BLaER1 (cell line): ENCODE data around the gene ACYP2.
"Not testable (repeated sequence)": the region's sequence is repeated elsewhere in the genome, so short reads cannot be mapped to it uniquely, and the experiment has no call there.

Source experiments
- H3K27ac ChIP-seq: shearing (Covaris generic); formaldehyde crosslinking; 2 replicates; pipeline ENCODE4 v1.8.1; 2022
- H3K27me3 ChIP-seq: shearing (Covaris generic); formaldehyde crosslinking; 2 replicates; pipeline ENCODE4 v1.8.1; 2022
- H3K36me3 ChIP-seq: shearing (Covaris generic); formaldehyde crosslinking; 2 replicates; pipeline ENCODE4 v1.8.1; 2022
- H3K4me1 ChIP-seq: shearing (Covaris generic); formaldehyde crosslinking; 2 replicates; pipeline ENCODE4 v1.8.1; 2022
- H3K4me2 ChIP-seq: shearing (Covaris generic); formaldehyde crosslinking; 2 replicates; pipeline ENCODE4 v1.8.1; 2022
- H3K4me3 ChIP-seq: shearing (Covaris generic); formaldehyde crosslinking; 2 replicates; pipeline ENCODE4 v1.8.1; 2022
- H3K9ac ChIP-seq: shearing (Covaris generic); formaldehyde crosslinking; 2 replicates; pipeline ENCODE4 v1.8.1; 2022
- H3K9me3 ChIP-seq: shearing (Covaris generic); formaldehyde crosslinking; 2 replicates; pipeline ENCODE4 v1.8.1; 2022
- H4K20me1 ChIP-seq: shearing (Covaris generic); formaldehyde crosslinking; 2 replicates; pipeline ENCODE4 v1.8.1; 2022
- Cebpa-rat ChIP-seq: shearing (Covaris generic); IDR thresholded peaks from 2 replicates; pipeline ENCODE4 v1.8.1; 2022

The ACYP2 gene

DNA sequence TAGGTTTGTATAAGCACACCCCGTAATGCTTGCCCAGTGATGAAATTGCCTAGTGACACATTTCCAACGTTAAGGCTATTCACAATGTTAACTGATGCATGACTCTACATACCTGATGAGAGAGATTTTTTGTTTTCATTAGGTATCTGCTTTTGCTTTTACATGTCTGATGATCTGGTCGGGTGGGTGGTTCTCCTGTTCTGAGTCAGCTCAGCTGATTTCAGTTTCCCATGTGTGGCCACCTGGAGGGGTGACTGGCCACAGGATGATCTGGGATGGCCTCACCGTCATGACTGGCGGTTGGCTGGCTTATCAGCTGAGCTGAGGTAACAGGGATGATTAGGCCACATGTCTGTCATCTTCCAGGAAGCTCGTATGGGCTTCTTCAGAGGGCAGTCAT is 33.8 kb upstream of the ACYP2 start:
- Histone ChIP-seq H3K4me1 (no peaks in the 10 kb centered on the region), H3K36me3 (no peaks in the 10 kb centered on the region), H3K27me3 (no peaks in the 10 kb centered on the region), H4K20me1 (no peaks in the 10 kb centered on the region), H3K4me2 (no peak overlapping the region), H3K27ac (no peak overlapping the region), H3K9me3 (no peaks in the 10 kb centered on the region), H3K4me3 (no peak overlapping the region), H3K9ac (no peak overlapping the region)
- TF ChIP-seq Cebpa-rat: no peak

DNA sequence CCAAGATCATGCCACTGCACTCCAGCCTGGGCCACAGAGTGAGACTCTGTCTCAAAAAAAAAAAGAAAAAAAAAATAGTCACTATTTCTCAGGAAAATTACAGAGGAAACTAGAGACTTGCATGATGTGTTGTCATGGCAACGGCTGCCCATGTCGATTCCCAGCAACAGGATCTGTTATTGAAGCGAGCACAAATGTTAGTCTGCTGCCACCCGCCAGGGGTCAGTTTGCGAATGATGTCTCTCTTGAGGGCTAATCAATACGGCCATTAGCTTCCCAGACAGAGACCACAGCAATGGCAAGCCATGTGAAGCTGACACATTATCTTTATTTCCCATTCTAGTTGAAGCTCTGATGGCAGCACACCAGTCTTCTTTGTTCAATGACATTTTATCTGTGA is 32.4 kb upstream of the ACYP2 start:
- TF ChIP-seq Cebpa-rat: no peak
- no peak overlapping the region for H3K9ac ChIP-seq

DNA sequence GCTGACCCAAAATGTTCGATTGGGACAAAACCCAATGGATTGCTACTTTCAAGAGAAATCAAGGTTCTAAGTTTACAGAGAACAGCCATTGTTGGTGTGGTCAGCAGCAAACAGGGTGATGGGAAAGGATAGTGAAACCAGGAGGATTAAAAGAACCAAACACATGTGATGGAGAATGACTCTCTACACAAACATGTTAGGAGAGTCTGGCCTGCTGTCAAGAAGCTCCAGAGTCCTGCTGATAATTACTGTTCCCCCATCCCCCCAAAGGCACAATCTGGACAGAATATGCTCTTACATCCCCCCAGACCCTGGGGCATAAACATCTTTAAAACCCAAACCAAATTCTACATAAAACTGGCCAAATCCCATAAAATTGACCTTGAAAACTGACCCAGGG is 32.0 kb upstream of the ACYP2 start:
- Histone ChIP-seq H3K4me2 (no peak overlapping the region), H3K27ac (no peak overlapping the region)

More for the DNA sequence above, 32.4 kb upstream of the ACYP2 start:
- no peak overlapping the region for H3K4me3 ChIP-seq
- H4K20me1 ChIP-seq: no peaks in the 10 kb centered on the region
- no peaks in the 10 kb centered on the region for H3K36me3 ChIP-seq
- H3K4me2 ChIP-seq: no peak overlapping the region
- H3K27me3 ChIP-seq: no peaks in the 10 kb centered on the region
- no peak overlapping the region for H3K27ac ChIP-seq
- no peaks in the 10 kb centered on the region for H3K9me3 ChIP-seq
- no peaks in the 10 kb centered on the region for H3K4me1 ChIP-seq

DNA sequence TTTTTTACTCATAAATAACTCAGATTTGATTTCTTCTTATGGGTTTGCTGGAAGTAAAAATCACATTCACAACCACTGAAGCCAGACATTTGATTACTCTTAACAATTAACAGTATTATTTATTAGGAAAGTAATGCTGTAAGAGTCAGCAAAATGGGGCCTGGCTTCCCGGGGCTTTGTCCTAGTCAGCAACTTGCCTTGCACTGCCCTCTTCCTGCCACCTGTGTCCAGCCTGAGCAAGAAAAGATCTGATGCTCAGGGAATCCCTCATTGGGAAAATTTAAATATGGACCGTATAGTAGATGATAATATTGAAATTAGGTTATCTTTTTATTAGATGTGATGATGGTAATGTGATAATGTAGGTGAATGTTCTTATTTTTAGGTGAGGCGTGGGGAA is 30.8 kb upstream of the ACYP2 start:
- Histone ChIP-seq H3K27ac (no peak overlapping the region), H3K4me2 (no peak overlapping the region), H4K20me1 (no peaks in the 10 kb centered on the region), H3K27me3 (no peaks in the 10 kb centered on the region), H3K4me3 (no peak overlapping the region), H3K36me3 (no peaks in the 10 kb centered on the region), H3K9me3 (no peaks in the 10 kb centered on the region), H3K9ac (no peak overlapping the region), H3K4me1 (no peaks in the 10 kb centered on the region)
- no peak for TF ChIP-seq Cebpa-rat

More for the DNA sequence above, 32.0 kb upstream of the ACYP2 start:
- Histone ChIP-seq H3K9me3 (no peaks in the 10 kb centered on the region), H3K36me3 (no peaks in the 10 kb centered on the region), H3K27me3 (no peaks in the 10 kb centered on the region), H3K4me3 (no peak overlapping the region), H3K4me1 (no peaks in the 10 kb centered on the region), H4K20me1 (no peaks in the 10 kb centered on the region), H3K9ac (no peak overlapping the region)
- no peak for TF ChIP-seq Cebpa-rat

DNA sequence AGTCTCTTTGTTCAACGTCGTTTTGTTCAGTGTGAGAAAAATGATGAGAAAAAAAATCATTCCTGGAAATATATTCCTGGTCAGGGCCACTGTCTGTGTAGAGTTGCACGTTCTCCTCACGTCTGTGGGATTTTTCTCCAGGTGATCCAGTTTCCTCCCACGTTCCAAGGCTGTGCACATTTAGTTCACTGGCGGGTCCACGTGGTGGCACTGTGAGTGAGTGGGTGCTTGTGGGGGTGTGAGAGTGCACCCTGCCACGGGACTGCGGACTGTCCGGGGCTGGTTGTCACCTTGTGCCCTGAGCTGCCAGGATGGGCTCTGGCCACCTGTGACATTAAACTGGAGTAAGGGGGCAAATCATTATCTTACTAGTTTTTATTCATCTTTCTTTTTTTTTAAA is 30.3 kb upstream of the ACYP2 start:
- Histone ChIP-seq H3K4me1 (no peaks in the 10 kb centered on the region), H3K9me3 (no peaks in the 10 kb centered on the region), H3K4me3 (no peak overlapping the region), H3K9ac (no peak overlapping the region), H3K27ac (no peak overlapping the region), H3K36me3 (no peaks in the 10 kb centered on the region), H4K20me1 (no peaks in the 10 kb centered on the region), H3K4me2 (no peak overlapping the region), H3K27me3 (no peaks in the 10 kb centered on the region)
- TF ChIP-seq Cebpa-rat: no peak

DNA sequence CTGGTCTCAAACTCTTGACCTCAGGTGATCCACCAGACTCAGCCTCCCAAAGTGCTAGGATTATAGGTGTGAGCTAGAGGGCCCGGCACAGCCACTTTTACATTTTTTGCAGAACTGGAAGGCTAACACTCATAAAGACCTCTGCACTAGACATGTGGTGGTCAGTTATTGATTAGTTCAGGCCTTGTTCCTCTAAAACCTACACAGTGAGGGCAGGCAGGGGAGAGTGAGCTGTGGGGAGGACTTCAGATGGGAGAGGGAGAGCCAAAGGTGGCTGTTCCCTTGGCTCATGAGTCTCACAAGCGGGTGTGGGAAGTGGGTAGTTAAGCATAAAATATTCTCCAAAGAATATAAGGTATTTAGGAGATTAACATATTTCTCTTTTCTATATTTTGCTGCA is 29.3 kb upstream of the ACYP2 start:
- Histone ChIP-seq H3K27me3 (no peaks in the 10 kb centered on the region), H3K9me3 (no peaks in the 10 kb centered on the region), H3K36me3 (no peaks in the 10 kb centered on the region), H3K27ac (no peak overlapping the region), H3K9ac (no peak overlapping the region), H3K4me3 (no peak overlapping the region), H4K20me1 (no peaks in the 10 kb centered on the region), H3K4me2 (no peak overlapping the region), H3K4me1 (no peaks in the 10 kb centered on the region)
- TF ChIP-seq Cebpa-rat: no peak

DNA sequence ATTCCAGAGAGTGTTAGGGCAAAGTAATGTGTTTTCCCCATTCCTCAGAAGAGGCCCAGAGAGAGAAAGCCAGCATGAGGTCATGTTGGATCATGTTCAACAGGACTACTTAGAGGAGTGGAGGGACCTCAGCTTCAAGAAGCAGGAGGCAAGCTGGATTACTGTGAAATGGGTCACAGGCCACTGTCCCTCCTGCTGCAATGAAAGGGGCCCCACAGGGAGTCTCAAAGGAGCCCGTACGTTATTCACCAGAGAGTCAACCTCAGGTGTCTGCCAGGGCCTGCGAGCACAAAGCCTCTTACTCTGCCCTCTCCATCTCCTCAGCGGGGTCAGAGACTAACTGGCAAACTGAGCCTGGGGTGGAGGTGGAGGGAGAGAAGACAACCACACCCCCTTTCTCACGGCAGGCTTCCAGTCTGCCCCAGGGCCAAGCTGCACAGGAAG is 27.2 kb upstream of the ACYP2 start:
- TF ChIP-seq Cebpa-rat: no peak
- no peak overlapping the region for H3K4me2 ChIP-seq
- H3K9ac ChIP-seq: no peak overlapping the region
- no peaks in the 10 kb centered on the region for H3K36me3 ChIP-seq
- H3K4me3 ChIP-seq: no peak overlapping the region
- H3K27ac ChIP-seq: no peak overlapping the region
- H3K27me3 ChIP-seq: no peaks in the 10 kb centered on the region
- H4K20me1 ChIP-seq: no peaks in the 10 kb centered on the region
- no peaks in the 10 kb centered on the region for H3K4me1 ChIP-seq
- no peaks in the 10 kb centered on the region for H3K9me3 ChIP-seq

DNA sequence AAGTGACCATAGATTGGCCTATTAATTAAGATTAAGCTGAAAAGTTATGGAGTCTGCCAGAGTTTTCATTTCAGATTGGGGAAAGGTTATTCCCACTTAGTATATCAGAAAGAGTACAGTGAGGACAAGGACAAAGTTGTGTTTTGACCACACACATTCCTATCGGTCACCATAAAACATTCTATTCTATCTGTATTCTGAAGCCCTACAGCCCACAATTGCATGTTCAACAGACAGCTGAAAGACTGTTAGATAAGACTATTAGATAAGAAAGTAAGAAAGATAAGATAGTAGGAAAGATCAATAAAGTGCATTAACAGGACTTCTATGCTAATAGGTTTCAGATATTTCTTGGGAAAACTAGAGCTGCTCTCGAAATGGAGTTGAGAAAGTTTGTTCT is 26.7 kb upstream of the ACYP2 start:
- no peak overlapping the region for H3K4me2 ChIP-seq
- no peaks in the 10 kb centered on the region for H3K4me1 ChIP-seq
- no peak overlapping the region for H3K9ac ChIP-seq
- H3K36me3 ChIP-seq: no peaks in the 10 kb centered on the region
- no peaks in the 10 kb centered on the region for H3K27me3 ChIP-seq
- H3K27ac ChIP-seq: no peak overlapping the region
- no peaks in the 10 kb centered on the region for H4K20me1 ChIP-seq
- no peak overlapping the region for H3K4me3 ChIP-seq
- TF ChIP-seq Cebpa-rat: no peak
- no peaks in the 10 kb centered on the region for H3K9me3 ChIP-seq

DNA sequence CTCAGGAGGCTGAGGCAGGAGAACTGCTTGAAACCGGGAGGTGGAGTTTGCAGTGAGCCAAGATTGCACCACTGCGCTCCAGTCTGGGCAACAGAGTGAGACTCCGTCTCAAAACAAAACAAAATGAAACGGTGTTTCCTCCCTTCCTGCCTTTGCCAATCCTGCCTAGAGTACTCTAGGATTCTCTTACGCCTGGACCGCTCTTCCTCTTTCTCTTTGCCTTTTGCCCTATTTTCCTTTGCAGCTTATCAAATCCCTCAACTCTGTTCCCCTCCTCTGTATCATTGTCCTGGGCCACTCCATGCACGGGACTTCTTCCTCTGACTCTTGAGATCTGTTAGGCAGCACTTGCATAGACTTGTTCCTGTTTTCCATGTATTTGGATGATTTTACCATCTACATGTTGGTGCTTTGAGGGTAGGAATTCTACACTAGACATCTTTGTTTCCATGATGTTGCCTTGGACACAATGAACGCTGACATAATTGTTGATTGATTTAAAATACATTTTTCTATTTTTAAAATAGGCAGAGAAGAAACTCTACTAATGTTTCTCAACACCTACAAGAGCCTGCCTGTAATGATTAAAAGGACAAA is 24.8 kb upstream of the ACYP2 start:
- TF ChIP-seq Cebpa-rat: no peak
- Histone ChIP-seq H3K4me3 (no peak overlapping the region), H3K4me2 (no peak overlapping the region), H3K9ac (no peak overlapping the region), H3K9me3 (peaks cover 6% of the 10 kb centered on the region; the same call in 1 of the 2 replicates), H3K27ac (no peak overlapping the region), H3K27me3 (no peaks in the 10 kb centered on the region), H4K20me1 (no peaks in the 10 kb centered on the region), H3K4me1 (no peaks in the 10 kb centered on the region), H3K36me3 (no peaks in the 10 kb centered on the region)

DNA sequence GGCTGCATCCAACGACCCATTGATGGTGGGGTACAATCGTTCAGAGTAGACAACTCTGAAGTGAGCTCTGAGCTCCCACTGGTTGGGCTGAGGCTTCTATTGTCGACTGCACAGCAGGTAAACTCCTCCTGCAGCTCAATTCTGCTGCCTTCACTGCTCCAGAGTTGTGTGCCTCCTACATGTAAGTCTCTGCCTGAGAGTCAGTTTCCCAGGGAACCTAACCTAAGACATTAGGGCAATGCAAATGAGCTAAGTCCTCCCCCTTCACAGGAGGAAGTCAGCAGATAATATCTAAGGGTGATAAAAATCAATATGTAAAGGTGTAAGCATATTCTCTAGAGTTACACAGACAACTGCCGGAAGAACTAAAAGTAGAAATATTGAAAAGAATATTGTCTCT is 22.5 kb upstream of the ACYP2 start:
- Histone ChIP-seq H3K27me3 (no peaks in the 10 kb centered on the region), H3K9ac (no peak overlapping the region), H3K4me2 (no peak overlapping the region), H3K4me1 (peaks cover 14% of the 10 kb centered on the region), H3K9me3 (peaks cover 13% of the 10 kb centered on the region; the same call in 1 of the 2 replicates), H3K4me3 (no peak overlapping the region), H4K20me1 (no peaks in the 10 kb centered on the region), H3K36me3 (no peaks in the 10 kb centered on the region), H3K27ac (no peak overlapping the region)
- TF ChIP-seq Cebpa-rat: no peak

DNA sequence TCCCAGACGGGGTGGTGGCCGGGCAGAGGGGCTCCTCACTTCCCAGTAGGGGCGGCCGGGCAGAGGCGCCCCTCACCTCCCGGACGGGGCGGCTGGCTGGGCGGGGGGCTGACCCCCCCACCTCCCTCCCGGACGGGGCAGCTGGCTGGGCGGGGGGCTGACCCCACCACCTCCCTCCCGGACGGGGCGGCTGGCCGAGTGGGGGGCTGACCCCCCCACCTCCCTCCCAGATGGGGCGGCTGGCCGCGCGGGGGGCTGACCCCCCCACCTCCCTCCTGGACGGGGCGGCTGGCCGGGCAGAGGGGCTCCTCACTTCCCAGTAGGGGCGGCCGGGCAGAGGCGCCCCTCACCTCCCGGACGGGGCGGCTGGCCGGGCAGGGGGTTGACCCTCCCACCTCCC is 20.0 kb upstream of the ACYP2 start:
- not testable (repeated sequence) for H3K4me2 ChIP-seq, H4K20me1 ChIP-seq, H3K27ac ChIP-seq, H3K27me3 ChIP-seq, H3K36me3 ChIP-seq, H3K9ac ChIP-seq, H3K4me3 ChIP-seq
- Histone ChIP-seq H3K9me3 (peaks cover 13% of the 10 kb centered on the region; the same call in 1 of the 2 replicates), H3K4me1 (peaks cover 38% of the 10 kb centered on the region)

DNA sequence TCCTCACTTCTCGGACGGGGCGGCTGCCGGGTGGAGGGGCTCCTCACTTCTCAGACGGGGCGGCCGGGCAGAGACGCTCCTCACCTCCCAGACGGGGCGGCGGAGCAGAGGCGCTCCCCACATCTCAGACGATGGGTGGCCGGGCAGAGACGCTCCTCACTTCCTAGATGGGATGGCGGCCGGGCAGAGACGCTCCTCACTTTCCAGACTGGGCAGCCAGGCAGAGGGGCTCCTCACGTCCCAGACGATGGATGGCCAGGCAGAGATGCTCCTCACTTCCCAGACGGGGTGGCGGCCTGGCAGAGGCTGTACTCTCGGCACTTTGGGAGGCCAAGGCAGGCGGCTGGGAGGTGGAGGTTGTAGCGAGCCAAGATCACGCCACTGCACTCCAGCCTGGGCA is 19.3 kb upstream of the ACYP2 start:
- H3K4me1 ChIP-seq: peaks cover 46% of the 10 kb centered on the region
- not testable (repeated sequence) for H3K36me3 ChIP-seq, H4K20me1 ChIP-seq, H3K27me3 ChIP-seq, H3K4me2 ChIP-seq, H3K4me3 ChIP-seq, H3K9ac ChIP-seq, H3K27ac ChIP-seq
- H3K9me3 ChIP-seq: peaks cover 13% of the 10 kb centered on the region; the same call in 1 of the 2 replicates
